NCI-H1436 treated with DMSO at 0.1 percent for 48 hours (cell line): ENCODE measurements around the gene NKX6-1.

Experiments
- DNase-seq: peaks from one replicate; lab custom pipeline; 2025; lab: John Stamatoyannopoulos, UW

Gene NKX6-1

DNA sequence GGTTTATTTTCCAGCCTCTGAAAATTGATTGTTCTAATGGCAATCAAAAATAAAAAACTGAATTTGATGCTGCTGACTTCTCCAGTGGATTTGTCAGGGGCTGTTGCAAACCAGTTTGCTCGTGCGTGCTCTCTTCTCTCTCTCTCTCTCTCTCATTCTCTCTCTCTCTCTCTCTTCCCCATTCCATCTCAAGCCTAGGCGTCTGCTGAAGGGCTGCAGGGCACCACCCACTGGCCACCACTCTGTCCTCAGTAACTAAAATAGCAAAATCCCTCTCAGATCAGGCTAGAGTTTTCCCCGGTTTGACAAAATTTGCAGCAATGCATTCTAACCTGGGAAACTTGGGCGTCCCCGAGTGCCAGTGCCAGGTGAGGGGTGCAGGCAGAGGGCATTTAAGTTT, 19.4 kb downstream of the NKX6-1 start:
- DNase-seq = no peak

DNA sequence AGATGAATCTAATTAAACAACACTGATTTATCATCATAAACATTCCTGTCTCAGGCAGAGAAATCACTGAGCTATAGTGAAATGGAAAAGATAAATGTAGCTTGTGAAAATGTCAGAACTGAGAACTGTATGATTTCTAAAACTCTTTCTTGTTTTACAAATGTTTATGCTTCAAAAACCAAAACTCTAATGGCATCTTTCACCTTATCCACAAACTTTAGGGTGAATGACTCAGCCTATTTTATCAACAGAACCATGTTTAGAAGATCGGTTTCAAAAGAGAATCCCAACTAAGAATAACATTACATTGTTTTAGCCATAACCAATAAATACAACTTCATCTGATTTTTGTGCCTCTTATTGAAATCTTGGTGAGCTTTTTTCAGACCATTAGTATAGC, 21.4 kb downstream of the NKX6-1 start:
- no peak for DNase-seq

DNA sequence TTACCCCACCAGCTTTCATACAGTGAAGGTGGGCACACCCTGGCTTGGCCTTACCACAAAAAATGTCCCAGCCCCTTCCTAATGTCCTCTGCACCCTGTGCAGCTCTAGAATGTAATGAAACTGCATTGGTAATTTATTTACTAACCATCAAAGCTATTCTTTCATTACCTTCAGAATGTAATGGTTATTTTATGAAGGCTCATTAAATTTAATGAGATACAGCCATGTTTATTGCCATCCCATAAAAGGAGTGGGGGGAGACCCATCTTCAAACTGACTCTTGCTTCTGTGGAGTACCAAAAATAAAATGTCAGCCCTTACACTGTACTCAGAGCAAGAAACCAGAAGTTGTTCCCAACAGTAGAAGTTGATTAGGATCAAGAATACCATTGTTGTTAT, 25.0 kb downstream of the NKX6-1 start:
- DNase-seq = no peak

DNA sequence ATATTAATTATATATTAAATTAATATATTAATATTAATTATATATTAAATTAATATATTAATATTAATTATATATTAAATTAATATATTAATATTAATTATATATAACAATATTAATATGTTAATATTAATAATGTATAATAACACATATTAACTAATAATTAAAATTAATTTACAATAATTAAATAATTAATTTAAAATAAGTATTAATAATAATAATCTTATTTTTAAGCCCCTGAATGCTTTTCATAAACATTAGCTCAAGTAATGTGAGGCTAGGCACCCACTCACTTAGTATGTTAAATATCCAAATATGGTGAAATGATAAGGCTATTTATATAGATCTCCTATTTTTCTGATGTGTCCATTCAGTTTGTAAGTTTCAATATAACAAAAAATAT, 26.9 kb downstream of the NKX6-1 start:
- no peak for DNase-seq

DNA sequence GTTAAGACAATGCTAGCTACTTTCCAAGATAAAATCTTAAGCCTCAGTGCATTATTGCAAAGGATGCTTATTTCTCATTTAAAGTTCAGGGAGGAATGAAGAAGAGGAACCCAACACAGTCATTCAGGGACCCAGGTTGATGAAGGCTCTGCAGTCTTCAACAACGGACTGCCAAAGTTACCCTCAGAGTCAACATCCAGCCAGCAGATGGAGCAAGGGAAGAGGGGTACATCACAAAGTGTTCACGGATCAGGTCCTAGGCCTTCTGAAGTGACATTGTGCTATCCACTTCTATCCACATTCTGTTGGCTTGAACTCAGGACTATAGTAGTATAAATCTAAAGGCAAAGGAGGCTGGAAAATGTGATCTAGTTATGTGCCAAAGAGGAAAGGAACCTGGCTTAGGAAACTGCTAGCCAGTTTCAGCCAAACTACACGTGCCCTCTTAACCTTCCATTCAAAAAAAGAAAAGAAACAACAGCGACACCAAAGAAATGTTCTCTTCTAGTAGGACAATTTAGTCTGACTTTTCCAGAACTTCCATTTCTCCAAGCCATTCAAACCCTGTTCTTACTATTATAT, 28.8 kb downstream of the NKX6-1 start:
- DNase-seq = no peak

DNA sequence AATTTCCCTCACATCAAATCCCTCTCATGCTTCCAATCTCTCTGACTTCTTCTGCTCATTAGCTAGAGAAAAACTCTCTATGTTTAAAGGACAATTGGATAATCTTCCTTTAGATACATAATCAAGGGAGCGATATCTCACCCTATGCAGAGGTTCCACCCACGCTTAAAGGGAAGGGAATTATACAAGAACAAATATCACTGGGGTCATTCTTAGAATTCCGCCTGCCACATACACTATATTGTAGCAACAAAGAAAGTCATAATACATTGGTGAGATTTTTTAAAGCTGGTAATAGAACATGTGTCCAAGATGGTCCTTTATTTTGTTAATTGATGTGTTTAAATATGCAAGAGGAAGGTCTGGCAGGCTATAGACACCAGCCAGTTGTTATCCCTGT, 31.5 kb downstream of the NKX6-1 start:
- no peak for DNase-seq

DNA sequence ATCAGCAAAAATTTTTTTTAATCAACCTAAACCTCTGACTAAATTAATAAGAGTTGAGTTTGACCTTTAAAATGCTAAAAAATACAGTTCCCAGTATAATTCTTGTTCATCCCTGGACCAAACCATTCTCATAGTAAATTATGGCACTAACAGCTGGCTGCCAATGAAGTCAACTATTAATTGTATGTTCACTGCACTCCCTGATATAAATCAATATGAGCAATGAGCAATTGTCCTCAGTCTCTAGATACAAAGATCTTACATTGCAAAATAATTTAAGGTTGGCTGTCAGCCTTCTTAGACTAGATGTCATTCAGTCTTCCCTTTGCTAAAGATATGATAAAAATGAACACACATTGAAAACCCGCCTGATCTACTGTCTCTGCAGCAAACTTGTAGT, 39.3 kb downstream of the NKX6-1 start:
- no peak for DNase-seq

DNA sequence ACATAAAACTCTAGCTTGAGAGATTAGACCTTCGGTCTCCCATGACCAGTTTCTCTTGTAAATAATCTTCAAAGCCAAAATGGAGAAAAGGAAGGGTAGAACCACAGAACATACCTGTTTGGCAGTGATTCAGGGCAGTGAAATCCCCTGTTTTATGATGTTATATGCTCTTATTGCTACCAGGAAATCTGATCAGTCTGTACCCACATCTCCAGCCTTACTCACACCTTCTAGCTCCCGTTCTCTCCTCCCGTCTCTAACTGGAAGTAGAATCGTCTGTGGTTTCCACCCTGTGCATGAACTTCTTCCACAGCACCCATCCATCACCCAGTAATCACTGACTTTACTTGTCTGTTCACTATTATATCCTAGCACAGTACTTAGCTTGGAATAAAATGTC, 42.9 kb downstream of the NKX6-1 start:
- DNase-seq = no peak

DNA sequence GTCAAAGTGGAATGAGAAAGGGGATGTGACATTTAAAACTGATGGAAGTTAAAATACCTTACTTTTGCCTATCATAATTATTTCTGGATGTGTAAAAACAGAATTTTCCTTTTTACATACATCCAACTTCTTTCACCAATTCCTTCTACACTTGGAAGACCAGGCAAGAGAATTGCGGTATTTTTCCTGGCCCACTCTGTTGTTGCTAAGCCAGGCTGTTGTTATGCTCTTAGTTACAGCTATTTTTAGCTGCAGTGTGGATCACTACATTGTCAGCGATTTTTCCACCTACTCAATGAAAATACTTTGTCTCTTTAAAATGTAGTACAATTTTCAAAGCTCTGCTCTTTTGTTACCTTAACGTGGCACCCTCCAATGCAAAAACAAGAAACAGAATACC, 43.4 kb downstream of the NKX6-1 start:
- DNase-seq = no peak

DNA sequence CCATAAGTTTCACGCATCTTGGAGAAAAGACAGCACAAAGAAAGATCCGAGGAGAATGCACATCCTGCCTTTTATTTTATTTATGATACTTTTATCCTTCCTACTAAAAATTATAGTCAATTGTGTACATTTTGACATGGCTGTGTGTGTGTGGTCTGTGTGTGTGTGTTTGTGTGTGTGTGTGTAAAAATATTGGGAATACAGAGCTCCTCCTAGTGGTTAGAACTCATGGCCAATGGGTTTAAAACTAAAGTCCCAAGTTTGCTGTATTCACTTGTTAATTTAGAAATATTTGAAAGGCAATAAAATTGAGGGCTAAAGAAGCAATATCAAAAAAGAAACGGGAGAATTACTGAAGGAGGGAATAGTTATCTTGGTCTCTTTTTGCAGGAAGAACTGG, 47.5 kb downstream of the NKX6-1 start:
- no peak for DNase-seq

DNA sequence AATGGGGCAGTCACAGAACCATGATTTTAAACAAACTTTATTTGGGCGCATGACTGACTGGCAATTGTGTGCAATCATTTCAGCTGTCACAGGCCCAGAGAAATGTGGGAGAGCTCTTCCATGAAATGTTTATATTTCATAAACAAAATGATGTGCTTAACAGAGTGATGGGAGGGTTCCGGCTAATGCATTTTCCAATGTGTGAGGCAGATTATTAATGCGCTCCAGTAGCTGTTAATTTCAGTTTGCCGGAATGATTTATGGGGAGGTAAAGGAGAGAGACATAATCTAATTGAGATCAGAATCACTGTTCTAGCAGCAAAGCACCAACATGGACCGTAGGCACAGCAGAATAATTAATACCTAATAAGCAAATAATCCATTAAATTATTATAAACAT, 55.6 kb downstream of the NKX6-1 start:
- DNase-seq = no peak

DNA sequence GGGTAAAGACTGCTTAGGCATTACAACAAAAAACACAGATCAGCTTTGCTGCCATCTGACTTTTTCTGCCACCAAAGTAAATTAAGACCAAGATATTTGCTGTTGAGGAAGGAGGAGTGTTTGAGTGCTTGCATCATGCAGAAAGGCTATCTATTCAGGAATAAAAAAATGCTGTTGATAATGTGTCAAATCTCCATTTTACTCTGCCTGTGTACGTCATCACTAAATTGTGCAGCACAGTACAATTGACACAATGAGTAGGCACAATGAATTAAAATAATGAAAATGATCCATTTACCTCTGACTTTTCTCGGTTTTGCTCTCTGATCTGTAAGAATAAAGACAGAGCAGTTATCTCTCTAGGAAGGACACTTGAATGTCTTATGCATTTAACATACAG, 56.3 kb downstream of the NKX6-1 start:
- no peak for DNase-seq
